Vagina (tissue), 2 donors: Measurements from ENCODE around the gene KIF1A. TPM values are rescaled to one million over a fixed set of nuclear protein-coding genes. Genes with fewer than 3 reads are reported as not detected.

Source experiments
- DNase-seq, 2 donors: peaks; one replicate each; pipeline ENCODE4 v3.0.0-alpha.2; 2017; ENCODE audit errors: extremely low spot score in 2 of 2
- H3K27ac ChIP-seq: fragments of 200-600 bp; sonication (generic); one replicate; pipeline ENCODE4 v1.5.1; 2019
- H3K27me3 ChIP-seq: fragments of 200-600 bp; sonication (generic); one replicate; pipeline ENCODE4 v1.5.1; 2019
- H3K36me3 ChIP-seq, 2 donors: fragments of 200-600 bp; sonication (generic); one replicate each; pipeline ENCODE4 v1.5.1; 2017 to 2019
- H3K4me1 ChIP-seq: fragments of 200-600 bp; sonication (generic); one replicate; pipeline ENCODE4 v1.5.1; 2019
- H3K4me3 ChIP-seq, 2 donors: fragments of 200-600 bp; sonication (generic); 1 replicate in 1 of 2; 2 replicates in 1 of 2; pipeline ENCODE4 v1.5.1; 2016 to 2019
- H3K9me3 ChIP-seq: fragments of 200-600 bp; sonication (generic); one replicate; pipeline ENCODE4 v1.5.1; 2019
- CTCF ChIP-seq, 3 experiments: fragments of 450-650 bp in 2 of 3; fragments of 200-600 bp in 1 of 3; sonication (generic) in 1 of 3; IDR thresholded peaks; one replicate each; pipeline ENCODE4 v1.5.1; 2017 to 2019; ENCODE audit warnings: antibody characterized with exemption in 3 of 3, mild to moderate bottlenecking in 2 of 3, moderate library complexity in 2 of 3
- POLR2A ChIP-seq, 2 donors: fragments of 450-650 bp; IDR thresholded peaks; one replicate each; pipeline ENCODE4 v1.6.1; 2017; ENCODE audit warnings: antibody characterized with exemption in 2 of 2, mild to moderate bottlenecking in 2 of 2, moderate library complexity in 2 of 2
- POLR2AphosphoS5 ChIP-seq, 2 donors: sonication (generic); formaldehyde crosslinking; IDR thresholded peaks; one replicate each; pipeline ENCODE4 v1.9.0; 2017; ENCODE audit warnings: antibody characterized with exemption in 2 of 2, mild to moderate bottlenecking in 2 of 2, low read depth in 1 of 2; ENCODE audit not compliant: insufficient read depth in 1 of 2
- intact Hi-C: fragments of 100-400 bp; cut with DNase I; formaldehyde crosslinking; loops from one replicate; pipeline ENCODE4 v1.15.1; 2023
- total RNA-seq: library from RNA; depleted of rRNA; stranded (reverse); fragments of >200 nt; gene quantifications from one replicate; pipeline ENCODE4 v1.2.3, GENCODE V29; 2016

The KIF1A gene
- total RNA-seq, 1 donor from 2014 or later: 6.1 TPM

DNA sequence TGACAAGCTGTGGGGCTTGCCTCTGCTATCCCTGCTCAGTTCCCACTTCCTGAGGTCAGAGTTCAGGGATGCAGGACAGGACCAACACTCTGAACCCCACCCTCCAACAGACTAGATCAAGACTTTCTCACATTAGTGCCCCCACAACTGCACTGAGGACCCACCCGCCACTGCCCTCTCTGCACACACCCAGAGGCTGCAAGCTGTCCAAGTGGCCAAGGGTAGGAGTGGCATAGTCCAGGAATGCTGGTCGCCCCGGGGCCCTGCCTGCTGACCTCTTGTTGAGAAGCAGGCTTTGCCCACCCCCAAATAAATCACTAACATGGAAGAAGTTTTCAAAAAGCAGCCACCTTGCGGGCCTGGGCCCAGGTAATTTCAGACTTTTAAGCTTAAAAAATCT lies 5.5 kb upstream of the KIF1A start:
- Histone ChIP-seq H3K27ac (no peak overlapping the region), H3K9me3 (no peaks in the 10 kb centered on the region), H3K27me3 (peaks cover 8% of the 10 kb centered on the region), H3K4me3 (no peak overlapping the region), H3K4me1 (peaks cover 9% of the 10 kb centered on the region), H3K36me3 (no peaks in the 10 kb centered on the region)
- no peak for TF ChIP-seq CTCF (IDR thresholded peaks at IDR 0.05)
- DNase-seq: no peak
- intact Hi-C loops: no loop called here

DNA sequence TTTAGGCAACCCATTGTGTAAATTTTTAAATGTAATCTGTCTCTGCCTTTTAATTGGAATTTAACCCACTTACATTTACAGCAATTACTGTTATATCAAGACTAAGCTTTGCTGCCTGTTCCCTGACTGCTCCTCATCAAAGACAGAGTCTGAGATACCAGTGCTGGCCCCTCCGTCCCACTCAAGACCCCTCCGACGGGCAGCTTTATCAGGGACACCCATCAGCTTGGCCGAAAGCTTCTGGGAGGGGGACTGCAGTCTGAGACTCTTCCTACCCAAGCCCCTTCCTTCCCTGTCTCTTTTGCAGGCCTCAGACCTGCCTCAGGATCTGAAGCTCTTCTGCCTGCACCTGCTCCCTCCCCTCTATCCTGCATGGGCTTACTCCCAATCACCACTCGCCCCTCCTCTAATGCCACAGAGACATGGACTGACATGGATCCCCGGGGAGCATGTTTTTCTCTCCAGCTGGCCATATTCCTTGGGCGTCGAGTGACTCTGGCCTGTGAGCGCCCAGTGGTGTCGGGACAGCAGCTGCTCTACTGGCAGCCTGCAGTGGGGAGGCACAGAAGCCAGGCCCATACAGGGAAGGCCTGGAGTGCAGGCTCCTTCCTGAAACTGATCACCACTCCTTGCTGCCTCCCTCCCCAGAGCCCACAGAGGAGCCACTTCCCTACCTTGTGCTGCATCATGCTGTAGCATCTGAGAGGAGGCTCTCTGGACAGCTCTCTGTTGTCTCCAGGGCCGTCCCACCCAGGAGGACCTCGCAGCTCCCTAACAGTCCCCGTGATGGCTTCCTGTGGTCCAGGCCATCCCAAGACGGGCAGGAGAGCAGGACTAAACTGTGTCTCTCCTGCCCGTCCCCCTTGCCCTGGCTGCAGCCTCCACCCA lies 3.7 kb upstream of the KIF1A start:
- H3K27ac ChIP-seq: no peak overlapping the region
- H3K4me3 ChIP-seq: no peak overlapping the region
- peaks cover 22% of the 10 kb centered on the region for H3K4me1 ChIP-seq
- peaks cover 11% of the 10 kb centered on the region for H3K27me3 ChIP-seq
- no peaks in the 10 kb centered on the region for H3K36me3 ChIP-seq
- H3K9me3 ChIP-seq: no peaks in the 10 kb centered on the region
- TF ChIP-seq POLR2A (IDR thresholded peaks at IDR 0.05): no peak
- no peak for TF ChIP-seq POLR2AphosphoS5 (IDR thresholded peaks at IDR 0.05; ENCODE audit: insufficient read depth in 1 of 2, low read depth in 1 of 2)
- no peak for TF ChIP-seq CTCF (IDR thresholded peaks at IDR 0.05)
- DNase-seq: no peak
- intact Hi-C loops: no loop called here

- Histone ChIP-seq H3K4me1 (peaks cover 24% of the 10 kb centered on the region), H3K27me3 (peaks cover 11% of the 10 kb centered on the region), H3K36me3 (no peaks in the 10 kb centered on the region), H3K9me3 (no peaks in the 10 kb centered on the region), H3K4me3 (no peak overlapping the region), H3K27ac (no peak overlapping the region)
- DNase-seq: no peak
- TF ChIP-seq CTCF (IDR thresholded peaks at IDR 0.05) (no peak), POLR2AphosphoS5 (IDR thresholded peaks at IDR 0.05; ENCODE audit: insufficient read depth in 1 of 2, low read depth in 1 of 2) (no peak), POLR2A (IDR thresholded peaks at IDR 0.05) (no peak)
- intact Hi-C loops: no loop called here
Observed at GRCh38 chr2:240822280-240822847, 2.3 kb upstream of the KIF1A start.

DNA sequence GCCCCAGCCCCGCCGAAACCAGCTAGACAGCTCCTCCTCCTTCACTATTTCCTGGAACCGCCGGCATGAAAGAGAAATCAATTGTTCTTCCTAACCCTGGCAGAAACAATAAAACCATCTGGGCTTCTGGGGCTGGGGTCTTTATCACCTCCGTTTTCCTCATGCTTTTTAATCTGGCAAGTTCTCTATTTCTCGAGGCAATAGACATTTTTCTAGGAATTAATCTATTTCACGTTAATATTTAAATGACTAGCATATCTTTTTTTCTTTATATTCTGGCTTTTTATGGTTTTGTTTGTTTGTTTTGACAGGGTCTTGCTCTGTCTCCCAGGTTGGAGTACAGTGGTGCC lies 1.4 kb upstream of the KIF1A start:
- TF ChIP-seq POLR2A (IDR thresholded peaks at IDR 0.05): no peak
- TF ChIP-seq CTCF (IDR thresholded peaks at IDR 0.05): no peak
- TF ChIP-seq POLR2AphosphoS5 (IDR thresholded peaks at IDR 0.05; ENCODE audit: insufficient read depth in 1 of 2, low read depth in 1 of 2): no peak
- Histone ChIP-seq H3K27me3 (peaks cover 11% of the 10 kb centered on the region), H3K4me3 (no peak overlapping the region), H3K4me1 (peaks cover 24% of the 10 kb centered on the region), H3K36me3 (no peaks in the 10 kb centered on the region), H3K27ac (no peak overlapping the region), H3K9me3 (no peaks in the 10 kb centered on the region)
- no peak for DNase-seq
- intact Hi-C loops: no loop called here
